CD4-positive, alpha-beta memory T cell (primary cell): Measurements from ENCODE around the gene RETN. TPM values are rescaled to one million over a fixed set of nuclear protein-coding genes. Genes with fewer than 3 reads are reported as not detected.

Experiments used
- CTCF ChIA-PET: fragments of 350-600 bp; sonication (Branson Sonifier 250); formaldehyde crosslinking; loops from one replicate; lab custom pipeline; 2021; ENCODE audit warnings: inconsistent platforms; ENCODE audit not compliant: partially characterized antibody; lab: Charles Lee
- POLR2A ChIA-PET: fragments of 350-600 bp; sonication (Branson Sonifier 250); formaldehyde crosslinking; loops from one replicate; lab custom pipeline; 2021; ENCODE audit not compliant: partially characterized antibody; lab: Charles Lee
- DNase-seq, 5 donors: peaks; one replicate each; pipeline versions ENCODE4 v3.0.0 to v3.0.0-alpha.2; 2020 to 2022; ENCODE audit warnings: mixed read lengths in 1 of 5
- H3K27ac ChIP-seq: one replicate; pipeline ENCODE4 v1.7.0; 2013; ENCODE audit warnings: low read depth, low read length
- H3K27me3 ChIP-seq: 2 replicates; pipeline ENCODE4 v1.7.0; 2013; ENCODE audit warnings: mild to moderate bottlenecking, low read length, moderate library complexity; ENCODE audit not compliant: insufficient read depth
- H3K36me3 ChIP-seq: 2 replicates; pipeline ENCODE4 v1.7.0; 2013; ENCODE audit warnings: mild to moderate bottlenecking, low read length, moderate library complexity; ENCODE audit not compliant: insufficient read depth
- H3K4me1 ChIP-seq: 2 replicates; pipeline ENCODE4 v1.7.0; 2013; ENCODE audit warnings: mild to moderate bottlenecking, low read length, moderate library complexity; ENCODE audit not compliant: insufficient read depth
- H3K4me3 ChIP-seq, 2 donors: one replicate each; pipeline ENCODE4 v1.7.0; 2013; ENCODE audit warnings: low read length in 2 of 2, mild to moderate bottlenecking in 1 of 2
- H3K9me3 ChIP-seq, 2 donors: one replicate each; pipeline ENCODE4 v1.7.0; 2013; ENCODE audit warnings: low read length in 2 of 2, control low read depth in 1 of 2; ENCODE audit not compliant: control insufficient read depth in 1 of 2
- H3K27ac Mint-ChIP-seq, 7 donors: one replicate each; pipeline ENCODE4 v1.8.0; 2020 to 2021; ENCODE audit warnings: mixed read lengths in 7 of 7, mild to moderate bottlenecking in 6 of 7, inconsistent platforms in 3 of 7, moderate library complexity in 3 of 7
- H3K27me3 Mint-ChIP-seq, 2 donors: one replicate each; pipeline ENCODE4 v1.8.0; 2020 to 2021; ENCODE audit warnings: mixed read lengths in 2 of 2
- H3K36me3 Mint-ChIP-seq, 2 donors: one replicate each; pipeline ENCODE4 v1.8.0; 2020 to 2021; ENCODE audit warnings: mixed read lengths in 2 of 2, inconsistent platforms in 1 of 2, mild to moderate bottlenecking in 1 of 2
- H3K4me1 Mint-ChIP-seq, 4 donors: one replicate each; pipeline ENCODE4 v1.8.0; 2020 to 2021; ENCODE audit warnings: mixed read lengths in 4 of 4, mild to moderate bottlenecking in 1 of 4
- H3K4me3 Mint-ChIP-seq, 8 donors: one replicate each; pipeline ENCODE4 v1.8.0; 2020 to 2021; ENCODE audit warnings: mixed read lengths in 8 of 8, mild to moderate bottlenecking in 7 of 8, moderate library complexity in 6 of 8, inconsistent platforms in 3 of 8
- H3K9me3 Mint-ChIP-seq, 8 donors: one replicate each; pipeline ENCODE4 v1.8.0; 2020 to 2021; ENCODE audit warnings: mixed read lengths in 8 of 8, mild to moderate bottlenecking in 5 of 8, inconsistent platforms in 3 of 8, moderate library complexity in 1 of 8
- intact Hi-C: fragments of 100-400 bp; cut with micrococcal nuclease; formaldehyde crosslinking; loops from one replicate; pipeline ENCODE4 v1.15.1; 2023
- polyA plus RNA-seq, 2 donors: library from polyadenylated mRNA; unstranded; fragments of 300-500 nt; fragmentation: Illumina TruSeq; gene quantifications; one replicate each; pipeline ENCODE4 v1.2.3, GENCODE V29; 2021
- total RNA-seq, 2 experiments: library from RNA; stranded (reverse); gene quantifications; one replicate each; pipeline ENCODE4 v1.2.3, GENCODE V29; 2021

Gene RETN
- total and polyA plus RNA-seq, 4 experiments from 2014 or later, result 0.48 to 0.94 TPM; not detected in 2

DNA sequence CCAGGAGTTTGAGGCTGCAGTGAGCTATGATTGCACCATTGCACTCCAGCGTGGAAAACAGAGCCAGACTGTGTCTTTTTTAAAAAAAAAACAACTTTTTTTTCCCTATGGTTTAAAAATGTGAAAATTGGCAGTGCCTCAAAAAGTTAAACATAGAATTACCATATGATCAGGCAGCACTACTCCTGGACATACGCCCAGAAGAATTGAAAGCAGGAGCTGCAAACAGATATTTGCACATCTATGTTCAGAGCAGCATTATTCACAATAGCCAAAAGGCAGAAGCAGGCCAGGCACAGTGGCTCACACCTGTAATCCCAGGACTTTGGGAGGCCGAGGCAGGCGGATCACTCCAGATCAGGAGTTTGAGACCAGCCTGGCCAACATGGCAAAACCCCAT lies 3.8 kb upstream of the RETN start:
- POLR2A ChIA-PET, result no interaction called here

DNA sequence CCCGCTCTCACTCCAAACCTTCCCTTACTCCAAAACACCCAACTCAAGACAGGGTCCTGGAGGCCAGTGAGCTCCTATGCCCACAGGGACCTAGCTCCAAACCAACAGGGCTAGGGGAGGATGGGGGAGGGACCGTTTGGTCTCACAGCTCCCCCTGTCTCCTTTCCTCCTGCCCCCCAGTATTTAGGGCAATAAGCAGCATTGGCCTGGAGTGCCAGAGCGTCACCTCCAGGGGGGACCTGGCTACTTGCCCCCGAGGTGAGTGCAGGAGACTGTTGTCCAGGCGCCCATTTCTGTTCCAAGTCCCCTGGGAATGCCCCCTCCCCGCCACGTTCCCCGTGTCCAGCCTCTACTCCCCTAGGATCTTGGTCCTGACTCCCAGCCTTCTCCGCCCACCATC lies 792 bp downstream of the RETN start:
- H3K4me3 Mint-ChIP-seq, result peak overlapping the region in 5 of 8 donors; percentile 9 to 66 (median 21)
- intact Hi-C loops, result no loop called here

More for the DNA sequence above, 3.8 kb upstream of the RETN start:
- H3K27ac ChIP-seq, result no peak overlapping the region
- no peaks in the 10 kb centered on the region for H3K27me3 ChIP-seq
- DNase-seq, result no peak
- intact Hi-C loops, result no loop called here
- no peak overlapping the region for H3K27ac Mint-ChIP-seq
- H3K36me3 Mint-ChIP-seq, result no peaks in the 10 kb centered on the region
- no peaks in the 10 kb centered on the region for H3K9me3 ChIP-seq
- H3K36me3 ChIP-seq, result no peaks in the 10 kb centered on the region
- peaks cover under 1% of the 10 kb centered on the region for H3K4me1 ChIP-seq
- no peaks in the 10 kb centered on the region for H3K9me3 Mint-ChIP-seq
- H3K27me3 Mint-ChIP-seq, result peaks cover 6 to 7% of the 10 kb centered on the region in 2 donors
- CTCF ChIA-PET, result interaction anchor here (1.2 kb wide), 1 partner anchor 97 kb away, joined by 3 read pairs; no protein-coding TSS in a partner anchor
- peaks cover 0 to 6% (median under 1%) of the 10 kb centered on the region in 4 donors for H3K4me1 Mint-ChIP-seq
- no peak overlapping the region for H3K4me3 Mint-ChIP-seq
- H3K4me3 ChIP-seq, result no peak overlapping the region

DNA sequence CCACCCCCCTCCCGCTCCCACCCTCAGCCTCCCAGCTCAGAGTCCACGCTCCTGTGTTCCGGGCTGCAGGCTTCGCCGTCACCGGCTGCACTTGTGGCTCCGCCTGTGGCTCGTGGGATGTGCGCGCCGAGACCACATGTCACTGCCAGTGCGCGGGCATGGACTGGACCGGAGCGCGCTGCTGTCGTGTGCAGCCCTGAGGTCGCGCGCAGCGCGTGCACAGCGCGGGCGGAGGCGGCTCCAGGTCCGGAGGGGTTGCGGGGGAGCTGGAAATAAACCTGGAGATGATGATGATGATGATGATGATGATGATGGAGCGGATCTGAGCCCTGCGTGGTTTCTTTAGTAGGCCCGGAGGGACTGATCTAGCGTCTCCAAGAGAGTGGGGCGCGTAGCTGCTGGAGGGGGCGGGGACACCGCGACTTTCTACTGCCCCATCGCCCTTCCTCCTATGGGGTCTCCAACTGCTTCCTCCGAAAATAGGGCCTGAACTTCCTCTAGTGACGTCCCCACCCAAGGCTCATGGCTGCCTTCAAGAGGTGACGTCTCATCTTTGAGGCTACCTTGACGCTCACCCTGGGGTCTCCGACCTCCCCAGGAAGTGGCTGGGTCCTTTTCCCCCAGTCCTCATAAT lies 1.4 kb downstream of the RETN start:
- H3K4me3 Mint-ChIP-seq, result peak overlapping the region; percentile 33 to 71 (median 58)
- H3K27me3 Mint-ChIP-seq, result peaks cover 19 to 28% of the 10 kb centered on the region in 2 donors
- ChIA-PET POLR2A (interaction anchor here (1.0 to 2.6 kb wide), 3 partner anchors 10 to 18 kb away, joined by 3 to 9 read pairs (median 5); partner anchors contain the start of gene TRAPPC5), CTCF (interaction anchor here (1.1 to 3.0 kb wide), 2 partner anchors 11 to 13 kb away, joined by 3 to 14 read pairs; partner anchors contain the start of gene TRAPPC5)
- Histone ChIP-seq H3K9me3 (no peaks in the 10 kb centered on the region), H3K36me3 (no peaks in the 10 kb centered on the region), H3K27ac (no peak overlapping the region), H3K27me3 (peaks cover 5% of the 10 kb centered on the region), H3K4me3 (no peak overlapping the region), H3K4me1 (peaks cover 12% of the 10 kb centered on the region)
- H3K9me3 Mint-ChIP-seq, result peaks cover 0 to 2% (median 0%) of the 10 kb centered on the region in 8 donors
- peaks cover 4 to 19% (median 11%) of the 10 kb centered on the region in 4 donors for H3K4me1 Mint-ChIP-seq
- H3K36me3 Mint-ChIP-seq, result no peaks in the 10 kb centered on the region
- DNase-seq, result peak in 1 of 5 donors; percentile 13
- peak overlapping the region in 1 of 7 donors; percentile 35 for H3K27ac Mint-ChIP-seq
- intact Hi-C loops, result no loop called here

More for the DNA sequence above, 792 bp downstream of the RETN start:
- H3K27me3 Mint-ChIP-seq, result peaks cover 19 to 28% of the 10 kb centered on the region in 2 donors
- POLR2A ChIA-PET, result interaction anchor here (1.6 to 2.6 kb wide), 2 partner anchors 11 to 17 kb away, joined by 5 to 9 read pairs; partner anchors contain the start of gene TRAPPC5
- H3K36me3 Mint-ChIP-seq, result no peaks in the 10 kb centered on the region
- Histone ChIP-seq H3K36me3 (no peaks in the 10 kb centered on the region), H3K27ac (no peak overlapping the region), H3K27me3 (peaks cover 5% of the 10 kb centered on the region), H3K9me3 (no peaks in the 10 kb centered on the region), H3K4me1 (peaks cover 12% of the 10 kb centered on the region), H3K4me3 (no peak overlapping the region)
- DNase-seq, result no peak
- H3K27ac Mint-ChIP-seq, result no peak overlapping the region
- peaks cover 4 to 19% (median 11%) of the 10 kb centered on the region in 4 donors for H3K4me1 Mint-ChIP-seq
- CTCF ChIA-PET, result interaction anchor here (0.8 to 3.0 kb wide), 3 partner anchors 11 to 17 kb away, joined by 3 to 14 read pairs (median 8); partner anchors contain the start of gene TRAPPC5
- H3K9me3 Mint-ChIP-seq, result peaks cover 0 to 2% (median 0%) of the 10 kb centered on the region in 8 donors

DNA sequence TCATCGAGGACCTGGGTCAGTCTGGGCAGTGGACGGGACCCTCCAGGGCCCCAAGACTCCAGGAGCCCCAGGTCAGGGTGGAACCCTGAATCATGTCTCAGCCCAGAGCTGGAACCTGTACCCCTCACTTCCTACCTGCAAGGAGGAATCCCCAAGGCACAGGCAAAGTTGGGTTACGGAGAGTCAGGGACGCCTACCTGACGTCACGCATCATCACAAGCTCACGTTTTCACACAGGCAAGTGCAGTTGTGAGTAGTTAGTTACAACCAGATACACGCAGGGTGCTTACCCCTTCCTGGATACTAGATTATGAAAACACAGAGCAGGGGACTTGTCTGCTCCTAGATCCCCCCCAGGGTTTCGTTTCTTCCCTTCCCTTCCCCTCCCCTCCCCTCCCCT lies 1.9 kb downstream of the RETN start:
- Histone ChIP-seq H3K9me3 (no peaks in the 10 kb centered on the region), H3K36me3 (no peaks in the 10 kb centered on the region), H3K27ac (no peak overlapping the region), H3K4me1 (peaks cover 12% of the 10 kb centered on the region), H3K4me3 (no peak overlapping the region), H3K27me3 (peaks cover 5% of the 10 kb centered on the region)
- peak in 1 of 5 donors; percentile 61 for DNase-seq
- peaks cover 4 to 21% (median 12%) of the 10 kb centered on the region in 4 donors for H3K4me1 Mint-ChIP-seq
- intact Hi-C loops, result no loop called here
- H3K27me3 Mint-ChIP-seq, result peaks cover 19 to 29% of the 10 kb centered on the region in 2 donors
- ChIA-PET CTCF (interaction anchor here (1.1 to 2.2 kb wide), 2 partner anchors 10 to 14 kb away, joined by 3 to 4 read pairs; partner anchors contain the start of gene TRAPPC5), POLR2A (interaction anchor here (1.0 kb wide), 1 partner anchor 10 kb away, joined by 3 read pairs; the partner anchor contains the start of gene TRAPPC5)
- peaks cover 0 to 2% (median 0%) of the 10 kb centered on the region in 8 donors for H3K9me3 Mint-ChIP-seq
- peak overlapping the region in 1 of 7 donors; percentile 35 for H3K27ac Mint-ChIP-seq
- peak overlapping the region in 5 of 8 donors; percentile 36 to 65 (median 58) for H3K4me3 Mint-ChIP-seq
- H3K36me3 Mint-ChIP-seq, result no peaks in the 10 kb centered on the region

DNA sequence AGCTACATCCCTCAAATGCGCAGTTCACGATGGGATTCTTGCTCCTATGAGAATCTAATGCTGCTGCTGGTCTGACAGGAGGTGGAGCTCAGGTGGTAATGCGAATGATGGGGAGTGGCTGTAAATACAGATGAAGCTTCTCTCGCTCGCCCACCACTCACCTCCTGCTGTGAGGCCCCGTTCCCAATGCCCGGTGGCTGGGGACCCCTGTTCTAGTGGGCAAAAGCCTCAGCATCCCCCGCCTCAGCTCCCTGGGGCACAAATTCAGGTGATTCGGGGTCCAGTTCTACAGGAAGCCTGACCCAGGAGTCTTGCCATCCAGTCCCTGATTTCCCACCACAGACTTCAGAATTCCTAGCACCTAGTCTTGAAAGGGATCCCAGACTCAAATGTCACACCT lies 3.7 kb downstream of the RETN start:
- Mint-ChIP-seq H3K9me3 (peaks cover 0 to 2% (median 0%) of the 10 kb centered on the region in 8 donors), H3K4me1 (peaks cover 12 to 38% (median 25%) of the 10 kb centered on the region in 4 donors)

DNA sequence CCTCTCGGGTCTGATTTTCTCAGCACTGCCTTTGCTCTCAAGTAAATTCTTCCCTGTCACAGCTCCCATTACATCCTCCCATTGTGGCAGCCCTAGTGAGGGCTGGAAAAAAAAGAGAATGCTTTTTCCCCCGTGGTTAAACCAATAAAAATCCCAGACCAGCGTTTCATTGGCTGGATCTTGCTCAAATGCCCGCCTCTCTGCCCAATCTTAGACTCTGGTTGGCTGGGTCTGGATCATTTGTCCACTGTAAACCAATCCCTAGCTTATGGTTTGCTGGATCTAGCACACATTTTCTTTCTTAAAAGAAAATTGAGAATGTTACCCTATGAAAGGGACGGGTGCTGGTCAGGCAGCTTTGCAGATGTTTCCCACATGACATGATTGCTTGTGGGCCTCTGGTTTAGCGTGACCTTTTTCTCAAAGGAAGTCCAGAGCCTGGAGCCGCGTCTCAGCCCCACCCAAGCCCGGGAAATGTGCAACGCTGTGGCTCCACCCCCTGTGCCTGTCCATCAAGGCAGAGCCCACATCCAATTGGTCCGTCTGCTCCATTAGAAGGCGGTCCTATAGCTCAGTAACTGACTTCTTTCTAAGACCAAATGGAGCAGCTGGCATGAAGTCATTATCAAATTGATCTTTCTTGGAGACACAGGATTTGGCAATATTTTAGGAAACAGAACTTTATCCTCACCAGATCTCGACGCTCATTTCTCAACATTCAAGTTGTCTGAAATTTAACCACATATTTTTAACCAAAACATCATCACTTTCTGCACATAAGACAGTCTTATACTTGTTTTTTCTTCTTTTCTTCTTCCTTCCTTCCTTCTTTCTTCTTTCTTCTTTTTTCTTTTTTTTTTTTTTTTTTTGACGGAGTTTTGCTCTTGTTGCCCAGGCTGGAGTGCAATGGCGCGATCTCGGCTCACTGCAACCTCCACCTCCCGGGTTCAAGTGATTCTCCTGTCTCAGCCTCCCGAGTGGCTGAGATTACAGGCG lies 5.5 kb downstream of the RETN start:
- H3K36me3 Mint-ChIP-seq, result no peaks in the 10 kb centered on the region
- POLR2A ChIA-PET, result interaction anchor here (1.2 kb wide), 1 partner anchor 141 kb away, joined by 3 read pairs; no protein-coding TSS in a partner anchor
- no peak overlapping the region for H3K27ac ChIP-seq
- no peaks in the 10 kb centered on the region for H3K36me3 ChIP-seq
- no peak overlapping the region for H3K4me3 Mint-ChIP-seq
- H3K4me1 ChIP-seq, result peaks cover 31% of the 10 kb centered on the region
- CTCF ChIA-PET, result no interaction called here
- no peak overlapping the region for H3K4me3 ChIP-seq
- H3K4me1 Mint-ChIP-seq, result peaks cover 15 to 53% (median 29%) of the 10 kb centered on the region in 4 donors
- no peaks in the 10 kb centered on the region for H3K9me3 ChIP-seq
- H3K27ac Mint-ChIP-seq, result peak overlapping the region in 1 of 7 donors; percentile 15
- peaks cover 27 to 45% of the 10 kb centered on the region in 2 donors for H3K27me3 Mint-ChIP-seq
- intact Hi-C loops, result no loop called here
- H3K9me3 Mint-ChIP-seq, result peaks cover 0 to 2% (median 0%) of the 10 kb centered on the region in 8 donors
- peaks cover 11% of the 10 kb centered on the region for H3K27me3 ChIP-seq
- no peak for DNase-seq

More for the DNA sequence above, 3.7 kb downstream of the RETN start:
- Histone ChIP-seq H3K4me3 (no peak overlapping the region), H3K36me3 (no peaks in the 10 kb centered on the region), H3K27me3 (peaks cover 11% of the 10 kb centered on the region), H3K4me1 (peaks cover 25% of the 10 kb centered on the region), H3K9me3 (no peaks in the 10 kb centered on the region), H3K27ac (no peak overlapping the region)
- Mint-ChIP-seq H3K27ac (no peak overlapping the region), H3K27me3 (peaks cover 25 to 39% of the 10 kb centered on the region in 2 donors), H3K36me3 (no peaks in the 10 kb centered on the region), H3K4me3 (no peak overlapping the region)
- CTCF ChIA-PET, result interaction anchor here (2.2 kb wide), 1 partner anchor 8 kb away, joined by 4 read pairs; the partner anchor contains the start of gene TRAPPC5
- POLR2A ChIA-PET, result no interaction called here
- DNase-seq, result no peak
- intact Hi-C loops, result no loop called here
